Stimulated activated CD4-positive, alpha-beta T cell treated with anti-CD3 and anti-CD28 coated beads, Interleukin-4, amount 100 ng/mL, for 48 hours (primary cell): ENCODE measurements around the gene CDC42BPA.

ENCODE experiments used
- DNase-seq, 2 donors: peaks; one replicate each; pipeline ENCODE4 v3.0.0-alpha.2; 2020; ENCODE audit warnings: low read depth in 2 of 2

Gene CDC42BPA

DNA sequence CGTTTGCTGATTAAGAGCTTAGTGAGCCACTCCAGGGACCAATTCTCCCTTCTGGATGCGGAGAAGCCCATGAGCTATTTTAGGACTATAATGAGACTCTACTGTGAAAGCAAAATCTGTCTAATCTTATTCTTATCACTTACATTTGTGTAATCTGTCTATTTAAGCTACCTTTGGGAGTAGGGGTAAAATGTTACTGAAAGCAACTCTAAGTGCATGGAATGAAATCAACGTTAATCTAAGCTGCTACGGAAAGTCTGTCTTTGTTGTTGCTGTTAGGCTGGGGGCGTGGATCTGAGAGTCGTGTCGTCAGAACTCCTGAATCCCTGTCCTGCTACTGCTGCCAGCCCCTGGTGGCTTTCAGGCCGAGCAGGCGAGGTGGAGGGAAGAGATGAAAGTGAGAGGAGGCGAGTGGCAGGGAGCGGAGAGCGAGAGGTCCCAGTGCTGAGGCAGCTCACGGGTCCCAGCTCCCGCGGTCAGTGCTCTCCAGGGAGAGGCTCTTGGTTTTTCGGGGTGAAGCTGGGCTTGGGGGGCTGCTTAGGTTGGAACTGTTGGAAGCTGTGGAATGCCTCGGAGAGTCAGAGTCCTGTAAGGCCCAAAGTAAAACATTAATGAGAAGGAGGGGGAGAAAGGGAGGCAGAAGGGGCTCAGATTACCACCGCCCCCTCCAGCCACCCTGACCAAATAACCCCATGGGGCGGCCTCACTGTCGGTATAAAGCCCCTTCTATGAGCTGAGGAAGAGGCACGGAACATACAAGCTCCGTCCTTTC is 324.3 kb downstream of the CDC42BPA start:
- DNase-seq = no peak

DNA sequence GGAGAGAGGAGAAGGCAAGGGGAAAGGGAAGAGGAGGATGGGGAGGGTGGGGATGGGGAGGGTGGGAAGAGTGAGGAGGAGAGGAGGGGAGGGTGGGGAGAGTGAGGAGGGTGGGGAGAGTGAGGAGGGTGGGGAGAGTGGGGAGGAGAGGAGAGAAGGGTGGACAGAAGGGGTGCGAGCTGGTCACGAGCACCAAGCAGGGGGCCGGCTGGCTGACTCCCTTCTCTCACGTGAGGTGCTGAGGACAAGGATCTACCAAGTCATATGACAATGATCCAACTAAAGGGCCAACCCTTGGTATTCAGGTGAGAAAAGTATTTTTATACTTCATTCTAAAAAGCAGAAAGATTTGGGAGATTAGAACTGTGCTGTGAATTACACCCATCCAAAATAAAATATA is 326.4 kb downstream of the CDC42BPA start:
- DNase-seq = no peak

DNA sequence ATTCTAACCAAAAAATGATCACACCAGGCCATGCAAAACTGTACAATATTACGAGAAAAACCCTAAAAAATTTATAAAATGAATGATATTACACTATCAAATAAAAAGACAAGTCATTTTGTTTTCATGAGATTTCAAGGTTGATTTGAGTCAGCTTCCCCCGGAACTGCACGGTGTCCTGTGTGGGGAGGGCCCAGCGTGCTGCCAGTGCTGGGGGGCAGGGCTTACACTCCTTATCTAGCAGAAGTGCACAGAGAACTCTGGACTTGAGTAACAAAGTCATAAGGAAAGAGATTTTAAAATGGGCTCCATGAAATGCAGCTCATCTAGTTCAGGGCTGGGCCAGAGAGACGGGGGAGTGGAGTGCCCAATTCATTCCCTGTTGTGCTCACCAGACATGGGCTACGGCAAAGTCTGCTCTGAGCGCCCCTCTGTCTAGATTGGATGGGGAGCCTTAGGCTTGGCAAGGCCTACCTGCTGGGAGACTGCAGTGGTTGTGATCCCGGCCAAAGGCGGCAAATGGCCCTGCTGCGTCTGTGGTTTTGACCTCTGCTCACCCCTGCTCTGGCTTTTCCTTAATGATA is 328.1 kb downstream of the CDC42BPA start:
- DNase-seq = peak; percentile 34 to 60

DNA sequence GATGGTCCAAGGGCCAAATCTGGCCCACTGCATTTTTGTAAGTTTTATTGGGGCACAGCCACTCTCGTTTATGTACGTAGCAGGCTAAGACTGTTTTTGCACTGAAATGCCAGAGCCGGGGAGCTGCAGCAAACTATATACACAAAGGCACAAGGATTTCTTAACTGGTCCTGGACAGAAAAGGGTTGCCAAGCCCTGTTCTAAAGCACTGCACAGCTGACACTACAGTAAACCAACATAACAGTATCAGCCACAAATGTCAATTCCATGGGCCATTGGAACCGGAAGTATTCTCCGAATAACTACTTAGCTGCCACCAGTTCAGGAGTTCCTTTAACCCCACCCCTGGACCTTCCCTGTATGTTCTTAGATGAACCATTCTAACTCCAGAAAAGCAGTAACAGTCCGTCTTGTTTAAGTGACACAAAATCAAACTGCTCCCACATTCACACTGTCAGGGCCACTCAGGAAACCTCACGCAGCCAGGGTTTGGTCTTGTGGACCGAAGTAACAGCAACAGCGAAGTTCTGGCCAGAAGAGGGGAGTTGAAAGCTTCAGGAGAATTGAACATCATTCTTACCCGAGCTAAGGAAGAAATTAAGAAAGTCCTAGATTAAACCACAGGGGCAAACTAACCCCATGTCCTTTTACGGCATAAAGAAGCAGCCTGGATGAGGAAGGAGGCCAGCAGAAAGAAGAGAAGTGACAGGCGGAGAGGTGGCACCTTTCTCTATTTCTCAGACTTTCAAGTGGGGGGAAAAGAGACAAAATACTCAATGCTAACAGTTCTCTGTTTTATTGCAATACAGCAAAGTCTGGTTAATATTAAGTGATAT is 329.0 kb downstream of the CDC42BPA start:
- DNase-seq = no peak

DNA sequence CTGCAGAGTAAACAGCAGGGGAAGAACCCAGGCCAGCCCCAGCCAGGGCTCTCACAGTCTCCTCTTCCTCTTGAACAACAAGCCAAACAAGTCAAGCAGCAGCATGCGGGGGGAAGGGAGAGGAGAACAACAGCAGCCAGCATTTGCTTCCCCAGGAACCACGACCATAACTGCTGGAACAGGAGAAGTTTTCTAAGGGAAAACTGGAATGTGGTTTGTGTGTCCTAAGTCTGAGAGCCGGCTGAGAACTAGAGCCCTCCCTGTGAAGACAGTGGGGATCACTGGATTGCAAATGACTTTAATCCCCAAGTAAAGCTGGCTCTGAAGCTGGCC is 330.0 kb downstream of the CDC42BPA start:
- DNase-seq = no peak

DNA sequence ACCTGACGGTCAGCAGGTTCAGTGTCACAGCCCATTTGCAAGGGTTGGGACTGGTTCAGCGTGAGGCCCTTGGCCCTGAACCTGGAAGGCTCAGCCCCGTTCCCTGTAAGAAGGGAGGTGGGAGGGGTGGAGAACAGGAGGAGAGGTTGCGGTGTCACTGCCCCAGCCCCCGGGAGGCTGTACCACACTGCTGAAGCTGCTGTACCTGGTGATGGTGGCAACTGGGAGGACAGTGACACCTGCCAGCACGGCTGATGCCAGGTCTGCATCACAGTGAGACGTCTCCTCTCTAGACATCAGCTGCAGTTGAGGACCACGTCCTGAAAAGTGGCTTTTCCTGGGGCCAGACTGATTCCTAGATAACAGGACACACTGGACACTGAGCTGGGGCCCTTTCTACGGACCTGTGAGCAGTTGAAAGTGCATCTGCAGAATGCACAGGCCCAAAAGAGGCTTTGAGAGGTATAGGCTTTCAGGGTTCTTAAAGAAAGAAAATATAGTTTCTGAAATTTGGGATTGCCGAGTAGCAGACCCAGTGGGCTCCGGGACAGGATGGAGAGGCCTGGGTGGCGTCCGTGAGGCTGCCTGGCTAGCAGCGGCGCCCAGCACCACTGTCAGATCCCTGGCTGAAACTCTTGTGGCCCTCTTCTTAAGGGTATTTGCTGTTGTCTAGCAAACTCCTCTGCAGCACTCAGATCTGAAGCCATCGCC is 330.5 kb downstream of the CDC42BPA start:
- no peak for DNase-seq

DNA sequence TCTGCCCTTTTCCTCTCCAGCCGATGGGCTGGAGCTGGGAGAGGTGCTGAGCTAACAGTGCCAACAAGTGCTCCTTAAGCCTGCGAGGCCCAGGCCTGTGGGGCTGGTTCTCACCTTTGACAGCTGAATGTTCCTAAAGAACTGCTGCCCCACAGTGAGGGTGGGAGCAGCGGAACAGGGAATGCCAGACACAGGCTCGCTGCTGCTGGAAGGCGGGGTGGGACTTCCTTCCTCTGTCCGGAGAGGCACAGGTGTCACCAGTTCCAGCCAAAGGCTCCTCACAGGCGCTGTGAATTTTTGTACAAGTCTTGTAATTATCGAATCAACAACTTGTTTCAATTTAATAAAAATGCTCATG is 331.1 kb downstream of the CDC42BPA start:
- no peak for DNase-seq

DNA sequence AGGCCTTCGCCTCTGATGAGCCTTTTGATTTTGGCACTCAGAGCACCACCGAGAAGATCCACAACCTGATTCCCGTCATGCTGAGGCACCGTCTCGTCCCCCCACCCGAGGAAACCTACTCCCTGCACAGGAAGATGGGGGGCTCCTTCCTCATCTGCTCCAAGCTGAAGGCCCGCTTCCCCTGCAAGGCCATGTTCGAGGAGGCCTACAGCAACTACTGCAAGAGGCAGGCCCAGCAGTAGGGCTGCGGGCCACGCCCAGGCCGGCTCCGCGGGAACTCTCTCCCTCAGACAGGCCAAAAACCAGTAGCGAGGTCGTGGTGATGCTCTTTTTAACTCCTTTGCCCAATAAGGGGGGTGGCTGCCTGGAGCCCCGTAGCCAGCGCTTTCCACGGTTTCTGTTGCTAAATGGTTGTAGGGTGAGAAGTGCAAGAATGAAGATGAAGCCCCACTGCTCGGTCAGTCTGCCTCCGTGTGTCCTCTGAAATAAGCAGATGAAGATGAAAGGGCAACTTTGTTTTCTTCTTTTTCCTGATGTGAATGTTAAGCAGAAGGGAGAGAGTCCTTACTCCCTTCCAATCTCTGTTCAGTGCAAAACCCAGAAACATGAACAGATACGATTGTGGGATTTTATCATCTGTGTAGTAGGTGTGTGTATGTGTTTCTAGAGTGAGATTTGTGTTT is 331.7 kb downstream of the CDC42BPA start:
- no peak for DNase-seq

DNA sequence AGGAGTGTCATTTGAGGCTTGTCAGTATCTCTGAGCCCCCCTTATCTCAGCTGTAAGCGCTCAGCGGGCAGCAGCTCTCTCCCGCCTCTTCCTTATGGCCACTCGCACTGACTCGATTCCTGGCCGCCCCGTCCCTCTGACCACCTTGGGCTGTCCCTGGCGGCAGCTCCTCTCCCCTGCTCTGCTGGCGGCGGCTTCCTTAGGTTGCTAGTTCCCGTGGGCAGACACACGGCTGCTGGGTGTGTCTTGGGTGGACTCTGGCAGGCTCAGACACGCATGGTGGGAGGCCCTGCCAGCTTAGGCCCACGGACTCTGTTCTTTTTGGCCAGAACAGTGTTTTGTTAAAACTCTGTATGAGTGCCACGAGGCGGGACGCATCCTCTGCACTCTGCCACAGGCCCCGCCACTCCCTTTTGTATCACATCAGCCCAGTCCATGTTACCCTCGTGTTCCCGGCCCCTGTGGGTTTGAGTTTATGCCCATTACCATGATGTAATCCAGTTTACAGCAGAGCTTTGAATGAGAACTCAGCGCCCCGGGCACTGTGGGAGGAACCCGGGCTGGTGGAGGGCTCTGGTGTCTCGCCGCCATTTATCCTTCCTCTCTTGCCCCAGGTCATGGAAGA is 332.3 kb downstream of the CDC42BPA start:
- no peak for DNase-seq

DNA sequence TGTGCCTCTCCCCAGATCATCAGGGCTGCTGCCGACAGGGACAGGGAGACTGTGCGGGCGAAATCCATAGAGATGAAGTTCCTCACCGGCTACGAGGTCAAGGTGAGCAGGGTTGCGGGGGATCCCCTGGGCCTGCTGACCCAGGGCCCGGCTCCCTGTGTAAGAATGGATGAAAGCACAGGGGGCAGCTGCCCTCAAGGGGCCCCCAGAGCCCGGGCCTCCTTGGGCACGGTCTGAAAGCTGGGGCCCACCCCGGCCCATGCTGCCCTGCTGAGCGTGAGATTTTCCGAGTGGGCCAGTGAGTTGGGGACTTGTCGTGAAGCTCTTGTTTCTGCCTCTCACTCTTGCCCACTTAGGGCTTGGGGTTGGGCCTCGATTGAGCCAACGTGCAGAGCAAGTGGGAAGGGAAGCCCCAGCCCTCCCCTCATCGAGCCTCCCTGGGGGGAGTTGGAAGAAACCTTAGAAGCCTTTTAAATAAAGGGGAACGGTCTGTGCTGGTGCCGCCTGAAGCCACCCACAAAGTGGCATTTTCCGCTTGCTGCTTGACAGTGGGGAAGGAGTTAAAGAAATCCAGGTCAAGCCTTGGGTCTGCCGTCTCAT is 333.0 kb downstream of the CDC42BPA start:
- DNase-seq = no peak

DNA sequence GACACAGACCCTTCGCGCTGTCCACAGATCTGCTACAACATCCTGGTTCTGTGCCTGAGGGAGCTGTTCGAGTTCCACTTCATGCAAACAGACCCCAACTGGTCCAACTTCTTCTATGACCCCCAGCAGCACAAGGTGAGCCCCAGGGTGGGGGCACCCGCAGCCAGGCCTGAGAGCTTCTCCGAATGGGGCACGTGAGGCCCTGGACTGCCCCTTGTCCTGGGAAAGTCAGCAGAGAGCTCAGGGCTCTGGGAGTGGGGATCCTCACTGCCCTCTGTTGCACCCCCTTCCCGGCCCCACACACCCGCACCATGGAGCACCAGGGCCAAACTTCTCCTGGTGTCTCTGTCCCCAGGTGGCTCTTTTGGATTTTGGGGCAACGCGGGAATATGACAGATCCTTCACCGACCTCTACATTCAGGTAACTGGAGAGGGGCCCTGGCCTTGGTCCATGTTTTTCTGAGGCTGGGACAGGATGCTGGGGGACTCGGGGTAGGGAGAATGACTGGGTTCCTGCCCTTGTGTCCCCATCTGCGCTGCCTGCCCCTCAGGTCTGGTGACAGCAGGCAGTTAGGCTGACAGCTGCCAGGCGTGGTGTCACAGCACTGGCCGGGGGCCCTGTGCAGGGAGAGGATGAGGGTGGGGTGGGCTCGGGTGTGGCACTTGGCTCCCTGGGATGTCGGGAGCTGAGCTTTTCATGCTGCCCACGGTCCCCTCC is 333.6 kb downstream of the CDC42BPA start:
- DNase-seq = no peak

DNA sequence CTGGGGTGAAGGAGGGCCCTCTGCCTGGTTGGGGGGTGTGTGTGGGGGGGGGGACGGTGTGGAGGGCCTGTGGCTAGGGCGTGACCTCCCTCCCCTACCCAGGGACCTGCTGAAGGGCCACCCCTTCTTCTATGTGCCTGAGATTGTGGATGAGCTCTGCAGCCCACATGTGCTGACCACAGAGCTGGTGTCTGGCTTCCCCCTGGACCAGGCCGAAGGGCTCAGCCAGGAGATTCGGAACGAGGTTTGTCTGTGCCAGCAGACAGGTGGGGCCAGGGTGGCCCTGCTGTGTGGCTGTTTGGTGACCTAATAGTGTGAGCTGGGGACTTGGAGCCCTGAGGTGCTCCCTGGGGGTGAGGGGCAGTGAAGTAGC is 334.3 kb downstream of the CDC42BPA start:
- DNase-seq = no peak

DNA sequence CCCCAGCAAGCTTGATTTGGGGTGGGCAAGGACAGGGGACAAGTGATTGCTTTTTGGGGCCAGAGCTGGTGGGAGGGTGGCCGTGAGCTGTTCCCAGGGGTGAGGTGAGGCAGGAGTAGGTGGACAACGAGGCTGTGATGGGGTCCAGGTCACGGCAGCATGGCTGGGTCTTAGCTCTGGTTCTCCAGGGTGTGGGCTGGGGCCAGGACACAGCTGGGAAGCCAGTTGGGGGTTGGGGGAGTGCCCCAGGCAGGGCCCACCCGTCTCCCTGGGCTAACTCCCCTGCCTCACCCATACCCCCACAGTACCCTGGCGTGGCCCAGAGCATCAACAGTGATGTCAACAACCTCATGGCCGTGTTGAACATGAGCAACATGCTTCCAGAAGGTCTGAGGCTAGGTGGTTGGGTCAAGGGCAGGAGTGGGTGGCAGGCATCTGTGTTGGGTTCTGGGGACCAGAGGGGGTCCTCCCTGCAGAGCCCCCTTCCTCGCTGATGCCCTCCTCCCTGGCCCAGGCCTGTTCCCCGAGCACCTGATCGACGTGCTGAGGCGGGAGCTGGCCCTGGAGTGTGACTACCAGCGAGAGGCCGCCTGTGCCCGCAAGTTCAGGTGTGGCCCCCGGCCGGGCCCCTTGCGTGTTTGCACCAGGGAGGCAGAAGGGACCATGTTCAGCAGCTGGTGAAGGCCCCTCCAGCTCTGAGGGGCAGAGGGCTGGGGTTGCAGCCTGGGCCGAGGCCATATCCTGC is 334.9 kb downstream of the CDC42BPA start:
- no peak for DNase-seq

DNA sequence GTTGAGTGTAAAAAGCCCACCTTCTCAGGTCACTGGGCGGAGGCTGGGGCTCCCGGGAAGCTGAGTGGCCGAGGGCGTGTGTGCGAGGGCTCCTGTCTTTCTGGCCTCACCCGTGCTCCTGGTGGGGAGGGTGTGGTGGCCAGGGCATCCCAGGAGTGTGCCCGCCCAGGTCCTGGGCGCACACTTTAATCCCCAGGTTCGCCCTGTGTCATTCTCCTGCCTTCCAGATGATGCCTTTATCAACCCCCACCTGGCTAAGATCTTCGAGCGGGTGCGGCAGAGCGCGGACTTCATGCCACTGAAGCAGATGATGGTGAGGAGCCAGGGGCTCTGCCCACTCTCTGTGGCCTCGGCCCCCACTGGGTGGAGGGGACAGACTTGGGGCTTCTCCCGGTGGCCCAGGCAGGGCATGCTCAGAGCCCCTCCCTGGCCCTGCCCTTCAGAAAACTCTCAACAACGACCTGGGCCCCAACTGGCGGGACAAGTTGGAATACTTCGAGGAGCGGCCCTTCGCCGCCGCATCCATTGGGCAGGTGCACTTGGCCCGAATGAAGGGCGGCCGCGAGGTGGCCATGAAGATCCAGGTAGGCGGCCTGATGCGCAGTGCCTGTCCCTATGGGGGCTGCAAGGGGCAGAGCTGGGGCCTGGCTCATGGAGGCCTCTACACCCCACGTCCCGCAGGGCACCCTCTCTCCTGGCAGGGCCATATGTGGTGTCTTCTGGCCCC is 335.7 kb downstream of the CDC42BPA start:
- no peak for DNase-seq

DNA sequence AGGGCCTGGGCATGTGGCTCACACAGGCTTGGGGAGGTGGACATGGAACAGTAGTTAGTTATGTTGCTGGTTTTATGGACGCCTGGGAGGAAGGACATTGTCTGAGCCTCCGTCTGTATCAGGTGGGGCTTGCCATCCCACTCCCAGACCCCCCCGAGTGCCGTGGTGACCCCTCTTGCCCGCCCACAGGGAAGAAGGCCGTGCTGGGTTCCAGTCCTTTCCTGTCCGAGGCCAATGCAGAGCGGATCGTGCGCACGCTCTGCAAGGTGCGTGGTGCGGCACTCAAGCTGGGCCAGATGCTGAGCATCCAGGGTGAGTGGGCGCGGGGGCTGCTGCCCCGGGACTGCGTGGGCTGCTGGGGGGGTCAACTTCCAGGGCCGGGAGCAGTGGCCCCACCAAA is 336.5 kb downstream of the CDC42BPA start:
- DNase-seq = no peak

DNA sequence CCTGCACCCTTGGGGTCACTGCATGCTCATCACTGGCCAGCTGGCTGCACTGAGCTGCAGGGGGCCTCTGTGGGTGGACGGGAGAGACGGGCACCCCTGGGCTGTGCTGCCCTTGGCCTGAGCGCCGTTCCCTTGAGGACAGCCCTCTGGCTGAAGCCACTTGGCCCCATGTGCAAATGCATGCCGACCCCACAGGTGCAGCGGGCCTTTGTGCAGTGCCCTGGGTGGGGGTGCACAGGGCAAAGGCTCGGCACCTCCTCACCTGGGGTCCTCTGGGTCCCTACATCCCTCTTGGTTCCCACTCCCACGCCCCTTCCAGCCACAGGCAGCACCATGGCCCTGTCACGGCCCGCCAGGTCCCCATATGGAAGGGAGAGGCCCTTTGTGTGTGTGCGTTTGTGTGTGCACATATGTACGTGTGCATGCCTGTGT is 336.9 kb downstream of the CDC42BPA start:
- DNase-seq = no peak

DNA sequence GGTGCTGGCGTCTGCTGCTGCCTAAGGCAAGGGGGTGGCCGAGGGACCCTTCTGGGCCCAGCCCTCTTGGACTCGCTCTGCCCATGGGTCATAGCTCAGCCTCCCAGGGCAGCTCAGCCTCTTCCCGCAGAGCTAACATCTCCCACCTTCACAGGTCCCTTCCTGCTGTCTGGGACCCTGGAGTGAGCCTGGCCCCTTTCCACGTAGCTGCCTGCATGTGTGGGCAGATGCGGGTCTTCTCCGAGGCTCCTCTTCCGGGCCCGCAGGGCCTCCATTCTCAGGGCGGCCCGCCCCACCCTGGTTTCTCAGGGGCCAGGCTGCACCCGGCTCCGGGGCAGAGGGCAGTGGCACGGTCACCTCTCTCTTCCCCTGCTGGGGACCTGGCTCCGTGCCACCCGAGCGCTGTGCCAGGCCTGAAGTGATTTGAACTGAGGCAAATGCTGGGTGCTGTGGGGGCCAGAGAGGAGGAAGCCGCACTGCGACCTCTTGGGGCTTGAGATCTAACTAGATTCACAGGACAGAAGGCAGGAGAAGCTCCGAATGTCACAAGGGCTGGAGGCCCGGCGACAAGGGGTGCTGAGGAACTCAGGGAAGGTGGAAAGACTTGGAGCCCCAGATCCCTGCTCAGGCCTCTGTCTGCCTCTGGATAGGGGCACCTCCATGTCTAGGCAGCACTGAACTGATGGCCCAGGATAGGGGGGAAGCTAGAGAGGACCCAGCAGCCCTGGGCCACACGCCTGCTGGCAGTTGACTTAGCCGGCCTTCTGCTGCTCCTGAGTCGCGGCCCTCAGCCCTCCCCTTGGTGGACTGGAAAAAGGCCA is 337.5 kb downstream of the CDC42BPA start:
- DNase-seq = no peak

DNA sequence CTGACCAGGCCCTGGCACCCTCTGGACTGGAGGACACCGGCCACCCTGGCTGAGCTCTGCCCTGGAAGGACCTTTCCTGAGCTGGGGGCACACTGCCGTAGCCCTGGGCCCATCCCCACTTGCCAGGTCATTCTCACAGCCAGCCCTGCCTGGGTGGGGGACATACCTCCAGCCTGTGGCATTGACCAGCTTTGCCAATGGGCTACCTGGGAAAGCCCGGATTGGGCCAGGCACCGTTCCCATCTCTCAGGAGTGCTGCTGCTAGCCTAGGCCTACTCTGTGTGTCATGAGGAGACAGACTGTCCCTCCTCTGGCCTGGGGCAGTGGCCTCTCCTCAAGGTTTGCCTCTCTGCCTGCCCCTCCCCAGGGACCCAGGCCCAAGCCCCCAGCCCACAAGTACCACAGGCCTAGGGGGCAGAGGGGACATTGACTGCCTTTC is 338.2 kb downstream of the CDC42BPA start:
- DNase-seq = no peak
